Fibroblast of skin of scalp (primary cell): ENCODE data around the gene ATP5PO.
A peak's percentile ranks its signal among the peaks of the same experiment; 100 is the strongest.
"Not testable (repeated sequence)": the region's sequence is repeated elsewhere in the genome, so short reads cannot be mapped to it uniquely, and the experiment has no call there.

ENCODE experiments used
- DNase-seq: peaks from one replicate; pipeline ENCODE4 v3.0.0-alpha.2; 2013

The ATP5PO gene

DNA sequence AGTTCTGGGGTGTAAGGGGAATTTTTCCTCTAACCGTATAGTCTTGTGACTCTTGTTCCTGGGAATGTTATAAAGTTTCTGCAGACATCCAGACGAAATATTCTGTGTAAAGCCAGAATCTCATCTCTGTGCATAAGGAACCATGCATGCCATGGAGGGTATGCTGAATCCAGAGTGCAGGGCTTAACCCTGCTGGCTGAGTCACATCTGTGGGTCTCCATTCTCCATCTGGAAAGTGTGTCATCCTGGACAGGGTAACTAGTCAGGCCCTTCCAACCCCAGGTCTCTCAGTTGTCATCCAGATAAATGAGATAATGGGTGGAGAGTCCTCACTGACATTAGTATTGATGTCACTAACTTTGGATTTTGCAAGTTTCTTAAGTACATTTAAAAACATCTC lies 48.8 kb downstream of the ATP5PO start:
- peak; percentile 31 for DNase-seq

GRCh38 chr21:33865996-33866575 lies 49.5 kb downstream of the ATP5PO start:
- DNase-seq = no peak

- DNase-seq = no peak
Measured at GRCh38 chr21:33865176-33865575, 50.4 kb downstream of the ATP5PO start.

DNA sequence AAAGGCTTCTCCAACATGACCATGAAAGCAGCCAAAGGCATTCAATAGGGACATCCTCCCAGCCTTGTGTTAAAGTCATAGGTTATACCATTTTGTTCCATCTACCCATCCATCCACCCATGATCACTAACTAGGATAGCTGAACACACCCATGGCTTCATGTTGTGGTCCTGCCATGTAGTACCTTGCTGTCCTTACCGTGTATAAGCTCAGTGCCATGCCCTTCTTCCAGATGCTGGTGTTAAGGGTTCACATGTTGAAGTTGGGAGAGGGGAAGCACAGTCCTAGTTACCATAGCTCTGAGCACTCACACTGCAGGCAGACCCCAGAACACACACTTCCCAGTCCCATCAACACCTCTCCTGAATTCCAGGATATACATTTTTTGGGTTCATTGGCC lies 51.5 kb downstream of the ATP5PO start:
- no peak for DNase-seq

GRCh38 chr21:33863191-33863590 lies 52.4 kb downstream of the ATP5PO start:
- DNase-seq = not testable (repeated sequence)

DNA sequence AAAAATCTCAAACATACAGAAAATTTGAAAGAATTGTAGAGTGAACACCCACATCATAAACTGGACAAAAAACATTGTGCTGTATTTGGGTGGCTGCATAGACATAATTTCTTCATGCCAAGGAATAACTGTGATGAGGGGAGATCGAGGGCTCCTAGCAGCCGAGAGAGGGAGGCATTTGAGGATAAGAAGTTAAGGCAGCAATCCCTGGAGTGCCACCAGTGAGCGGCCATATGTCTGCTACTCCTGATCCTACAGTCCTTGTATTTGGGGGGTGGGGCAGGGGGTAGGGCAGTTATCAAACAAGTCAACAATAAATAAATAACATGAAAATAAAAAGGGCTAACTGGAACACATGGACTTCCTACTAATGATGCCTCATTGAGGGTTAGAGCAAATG lies 54.5 kb downstream of the ATP5PO start:
- no peak for DNase-seq

DNA sequence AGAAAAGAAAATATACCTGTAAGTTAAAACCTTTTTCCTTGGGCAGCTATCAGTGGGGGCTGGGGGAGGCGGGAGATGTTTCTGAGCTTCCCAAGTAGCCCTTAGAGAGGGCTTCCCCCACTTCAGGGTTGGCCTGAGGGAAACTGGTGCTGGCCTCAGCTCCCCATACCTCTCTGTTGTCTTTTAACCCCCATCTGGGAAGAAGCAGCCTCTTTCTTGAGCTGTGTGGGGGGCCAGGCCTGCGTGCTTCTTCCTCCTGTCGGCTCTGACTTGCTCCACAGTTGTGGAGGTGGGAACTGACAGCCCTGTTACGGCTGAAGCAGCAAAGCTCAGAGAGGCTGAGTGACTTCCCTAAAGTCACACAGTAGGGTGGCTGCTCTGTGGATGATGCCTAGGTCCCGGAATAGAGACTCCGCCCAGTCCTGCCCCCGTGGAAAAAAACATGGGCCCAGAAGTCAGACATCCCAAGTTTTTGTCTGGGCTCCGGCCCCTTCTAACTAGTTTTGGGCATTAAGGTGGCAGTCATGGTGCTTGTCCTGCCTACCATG lies 55.2 kb downstream of the ATP5PO start:
- no peak for DNase-seq

GRCh38 chr21:33859373-33860102 lies 56.1 kb downstream of the ATP5PO start:
- no peak for DNase-seq

DNA sequence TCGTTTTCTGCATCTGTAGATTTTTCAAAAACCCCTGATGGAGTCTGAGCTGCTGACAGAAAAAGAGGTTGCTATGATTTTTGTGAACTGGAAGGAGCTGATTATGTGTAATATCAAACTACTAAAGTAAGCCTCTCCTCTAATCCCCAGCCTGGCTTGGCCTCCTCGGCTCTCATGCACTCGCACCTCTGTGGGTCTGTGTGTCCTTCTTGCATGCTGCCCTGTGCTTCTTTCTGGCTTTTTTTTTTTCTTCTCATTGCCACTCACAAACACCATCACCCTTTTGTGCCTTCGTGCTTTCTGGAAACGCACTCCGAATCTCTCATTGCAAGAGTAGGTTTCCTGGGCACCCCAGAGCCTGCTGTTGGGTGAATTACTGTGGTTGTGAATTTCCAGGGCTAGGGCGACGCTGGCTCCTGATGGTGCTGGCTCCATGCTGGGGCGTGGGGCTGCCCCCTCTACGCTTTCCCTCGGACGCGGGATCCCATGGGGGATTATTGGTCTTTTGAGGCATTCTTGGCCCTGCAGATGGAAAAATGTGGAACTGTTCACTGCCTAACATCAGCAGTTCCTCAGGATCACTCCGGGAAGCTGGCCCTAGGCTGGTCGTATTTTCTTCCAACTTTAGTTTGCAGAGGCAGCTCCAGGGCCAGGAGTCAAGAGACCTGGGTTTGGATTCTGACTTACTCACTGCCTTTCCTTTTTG lies 56.8 kb downstream of the ATP5PO start:
- no peak for DNase-seq

DNA sequence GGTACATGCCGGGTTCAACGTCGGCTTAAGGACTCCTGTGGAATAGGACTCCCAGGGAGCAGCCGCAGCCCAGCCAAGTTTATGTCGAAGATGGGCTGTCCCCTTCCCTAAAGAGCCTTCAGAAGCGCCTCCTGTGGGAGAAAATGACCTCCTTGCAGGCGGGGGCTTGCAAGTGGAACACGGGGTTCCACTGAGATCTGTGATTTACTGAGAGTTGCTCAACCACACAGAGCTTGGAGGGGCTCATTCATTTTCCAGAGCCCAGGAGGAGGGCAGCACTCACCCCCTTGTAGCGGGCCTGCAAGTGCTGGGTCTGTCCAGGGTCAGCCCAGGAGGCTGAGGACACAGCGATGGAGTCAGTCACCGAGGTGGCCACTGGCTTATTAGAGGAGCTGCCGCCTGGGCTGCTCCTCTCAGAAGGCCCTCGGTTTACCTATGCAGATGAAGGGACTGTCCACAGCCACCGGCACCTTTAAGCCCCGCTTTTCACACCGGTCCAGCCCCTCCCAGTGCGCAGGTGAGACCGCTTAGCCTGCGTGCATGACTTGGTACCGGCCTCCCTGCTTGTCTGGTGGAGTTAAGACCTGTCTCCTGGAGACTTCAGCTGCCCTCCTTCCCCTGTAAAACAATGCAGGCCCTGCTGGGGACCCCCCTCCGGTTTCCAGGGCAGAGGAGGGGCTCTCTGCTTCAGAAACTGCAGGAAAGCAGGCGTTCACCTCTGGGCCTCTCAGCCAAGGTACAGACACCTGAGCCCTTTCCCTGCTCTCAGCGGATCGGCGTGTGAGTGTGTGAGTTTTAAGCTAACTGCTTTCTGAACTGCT lies 57.5 kb downstream of the ATP5PO start:
- DNase-seq = no peak

DNA sequence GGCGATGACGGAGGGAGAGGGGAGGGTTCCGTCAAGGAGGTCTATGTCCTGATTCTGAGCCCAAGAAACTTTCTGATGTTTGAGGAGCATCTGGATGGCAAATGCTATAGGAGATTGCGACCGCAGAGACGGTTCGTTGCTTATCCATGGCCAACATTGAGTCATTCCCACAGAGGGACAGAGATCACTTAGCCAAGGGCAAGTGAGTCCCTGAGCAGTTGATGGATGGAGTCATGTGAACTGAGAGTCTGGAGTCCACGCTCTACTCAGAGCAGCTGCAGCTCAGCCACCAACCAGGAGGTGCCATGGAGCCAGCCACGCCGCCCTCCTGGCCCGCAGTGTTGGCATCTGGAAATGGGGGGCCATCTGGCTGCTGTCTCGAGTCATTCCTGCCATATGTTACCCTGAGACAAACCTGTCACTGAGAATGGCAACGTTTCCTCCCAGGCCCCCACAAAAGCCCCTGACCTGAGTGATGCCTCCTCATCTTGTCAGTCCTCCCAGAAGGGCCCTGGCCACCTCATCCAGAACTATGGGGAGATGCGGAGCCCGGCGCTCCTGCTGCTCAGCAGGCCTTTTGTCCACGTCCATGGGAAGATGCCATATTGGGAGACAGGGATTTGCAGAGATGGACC lies 58.6 kb downstream of the ATP5PO start:
- no peak for DNase-seq

GRCh38 chr21:33855190-33855589 lies 60.4 kb downstream of the ATP5PO start:
- DNase-seq = no peak

GRCh38 chr21:33854604-33855003 lies 61.0 kb downstream of the ATP5PO start:
- peak; percentile 9 for DNase-seq
